ENCODE data around the gene TRIM33. TPM values are rescaled to one million over a fixed set of nuclear protein-coding genes. Genes with fewer than 3 reads are reported as not detected.

The TRIM33 gene
- total RNA-seq, 1 experiment from 2014 or later: 50.1 TPM

GRCh38 chr1:114457675-114458236, 53.2 kb downstream of the TRIM33 start:
- no peak for DNase-seq (ENCODE audit: low spot score)
- CTCF ChIA-PET: no interaction called here
- intact Hi-C loops (cut with micrococcal nuclease; ENCODE audit: unreplicated experiment): no loop called here
- BruUV-seq (replicated peaks): no TSS peak
- POLR2A ChIA-PET (ENCODE audit: low non-redundant PET): no interaction called here
- H3K27ac ChIP-seq (ENCODE audit: low read depth, low read length, poor library complexity, severe bottlenecking): no peak overlapping the region
- H3K27me3 ChIP-seq (replicated peaks; ENCODE audit: insufficient read depth, low read depth, low read length, poor library complexity): no peaks in the 10 kb centered on the region
- no peaks in the 10 kb centered on the region for H3K4me1 ChIP-seq (ENCODE audit: insufficient read depth, low read length, poor library complexity, severe bottlenecking)
- H3K36me3 ChIP-seq (ENCODE audit: insufficient read depth, low read length, poor library complexity, severe bottlenecking): peaks cover 20% of the 10 kb centered on the region
- TF ChIP-seq EZH2 (IDR thresholded peaks at IDR 0.05; ENCODE audit: borderline replicate concordance, low read depth, low read length, poor library complexity, severe bottlenecking) (no peak), CTCF (conservative IDR thresholded peaks at IDR 0.05; ENCODE audit: low read depth, low read length) (no peak)
- peaks cover 7% of the 10 kb centered on the region for H3K9me3 ChIP-seq (ENCODE audit: low read depth, low read length, poor library complexity, severe bottlenecking)
- no peak overlapping the region for H3K4me3 ChIP-seq (ENCODE audit: low read depth, low read length, poor library complexity, severe bottlenecking)

DNA sequence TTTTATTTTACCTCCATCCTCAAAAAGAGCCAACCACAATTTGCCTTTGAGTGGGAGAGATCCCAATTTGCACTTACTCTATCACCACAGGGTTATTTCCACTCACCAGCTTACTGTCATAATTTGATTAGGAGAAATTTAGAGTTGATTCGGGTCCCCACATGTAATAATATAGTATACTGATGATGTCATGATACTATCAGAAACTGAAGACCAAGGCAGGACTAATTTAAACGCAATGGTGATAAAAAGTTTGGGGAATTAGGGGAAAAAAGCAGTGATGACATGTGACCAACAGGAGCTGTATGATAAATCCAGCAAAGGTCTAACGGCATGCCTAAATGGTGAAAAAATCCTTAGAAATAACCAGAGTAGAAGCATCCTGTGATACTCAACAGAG, 54.4 kb downstream of the TRIM33 start:
- BruUV-seq (replicated peaks): no TSS peak
- TF ChIP-seq EZH2 (IDR thresholded peaks at IDR 0.05; ENCODE audit: borderline replicate concordance, low read depth, low read length, poor library complexity, severe bottlenecking) (no peak), CTCF (conservative IDR thresholded peaks at IDR 0.05; ENCODE audit: low read depth, low read length) (no peak)
- intact Hi-C loops (cut with micrococcal nuclease; ENCODE audit: unreplicated experiment): no loop called here
- Histone ChIP-seq H3K36me3 (ENCODE audit: insufficient read depth, low read length, poor library complexity, severe bottlenecking) (peaks cover 16% of the 10 kb centered on the region), H3K27ac (ENCODE audit: low read depth, low read length, poor library complexity, severe bottlenecking) (no peak overlapping the region), H3K4me1 (ENCODE audit: insufficient read depth, low read length, poor library complexity, severe bottlenecking) (no peaks in the 10 kb centered on the region), H3K4me3 (ENCODE audit: low read depth, low read length, poor library complexity, severe bottlenecking) (no peak overlapping the region), H3K27me3 (replicated peaks; ENCODE audit: insufficient read depth, low read depth, low read length, poor library complexity) (no peaks in the 10 kb centered on the region), H3K9me3 (ENCODE audit: low read depth, low read length, poor library complexity, severe bottlenecking) (peaks cover 7% of the 10 kb centered on the region)
- CTCF ChIA-PET: no interaction called here
- no peak for DNase-seq (ENCODE audit: low spot score)
- POLR2A ChIA-PET (ENCODE audit: low non-redundant PET): no interaction called here

- POLR2A ChIA-PET (ENCODE audit: low non-redundant PET): no interaction called here
- no peak for DNase-seq (ENCODE audit: low spot score)
- H3K9me3 ChIP-seq (ENCODE audit: low read depth, low read length, poor library complexity, severe bottlenecking): peaks cover 7% of the 10 kb centered on the region
- H3K27ac ChIP-seq (ENCODE audit: low read depth, low read length, poor library complexity, severe bottlenecking): no peak overlapping the region
- no peaks in the 10 kb centered on the region for H3K27me3 ChIP-seq (replicated peaks; ENCODE audit: insufficient read depth, low read depth, low read length, poor library complexity)
- no peaks in the 10 kb centered on the region for H3K4me1 ChIP-seq (ENCODE audit: insufficient read depth, low read length, poor library complexity, severe bottlenecking)
- H3K4me3 ChIP-seq (ENCODE audit: low read depth, low read length, poor library complexity, severe bottlenecking): no peak overlapping the region
- peaks cover 22% of the 10 kb centered on the region for H3K36me3 ChIP-seq (ENCODE audit: insufficient read depth, low read length, poor library complexity, severe bottlenecking)
- intact Hi-C loops (cut with micrococcal nuclease; ENCODE audit: unreplicated experiment): no loop called here
- CTCF ChIA-PET: no interaction called here
- no TSS peak for BruUV-seq (replicated peaks)
- TF ChIP-seq CTCF (conservative IDR thresholded peaks at IDR 0.05; ENCODE audit: low read depth, low read length) (no peak), EZH2 (IDR thresholded peaks at IDR 0.05; ENCODE audit: borderline replicate concordance, low read depth, low read length, poor library complexity, severe bottlenecking) (no peak)
These were observed 55.8 kb downstream of the TRIM33 start for GRCh38 chr1:114455102-114455785.
